ENCODE measurements around the gene CYTH4.

DNA sequence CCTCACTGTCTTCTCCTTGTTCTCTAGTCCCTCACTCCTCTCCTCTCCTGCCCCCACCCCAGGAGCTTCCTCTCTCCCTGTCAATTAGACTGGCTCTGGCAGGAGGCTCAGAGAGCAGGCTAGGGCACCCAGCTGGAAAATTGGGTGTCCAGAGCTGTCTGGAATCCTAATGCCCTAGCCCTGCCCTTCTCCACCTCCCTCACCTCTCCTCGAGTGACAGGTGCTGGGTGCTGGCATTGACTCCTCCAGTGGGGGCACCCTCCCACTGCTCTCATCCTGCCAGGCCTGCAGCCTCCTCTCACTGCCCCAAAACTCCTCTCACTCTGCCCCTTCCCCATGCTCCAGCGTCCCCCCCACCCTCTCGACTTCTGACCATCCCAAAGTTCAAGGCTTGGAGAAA lies 68.9 kb downstream of the CYTH4 start:
- TF ChIP-seq EZH2 (IDR thresholded peaks at IDR 0.05) = no peak
- TF ChIP-seq POLR2AphosphoS5 (IDR thresholded peaks at IDR 0.05; ENCODE audit: borderline replicate concordance, low read depth, low read length) = no peak
- TF ChIP-seq FOXP2 (optimal IDR thresholded peaks at IDR 0.05; ENCODE audit: control extremely low read depth, extremely low read length, insufficient read depth) = no peak
